Activated CD8-positive, alpha-beta memory T cell treated with anti-CD3 and anti-CD28 coated beads, Interleukin-2, amount 50 U/mL, for 4 hours (primary cell): ENCODE measurements around the gene CFAP58.

Experiments
- DNase-seq: peaks from one replicate; pipeline ENCODE4 v3.0.0-alpha.2; 2020

Gene CFAP58

GRCh38 chr10:104353325-104354048 lies at the start of gene CFAP58:
CFAP58 (plus strand) TSS chr10:104353833; CDS start chr10:104353898, 65 bp downstream.
- DNase-seq = peak; percentile 92

DNA sequence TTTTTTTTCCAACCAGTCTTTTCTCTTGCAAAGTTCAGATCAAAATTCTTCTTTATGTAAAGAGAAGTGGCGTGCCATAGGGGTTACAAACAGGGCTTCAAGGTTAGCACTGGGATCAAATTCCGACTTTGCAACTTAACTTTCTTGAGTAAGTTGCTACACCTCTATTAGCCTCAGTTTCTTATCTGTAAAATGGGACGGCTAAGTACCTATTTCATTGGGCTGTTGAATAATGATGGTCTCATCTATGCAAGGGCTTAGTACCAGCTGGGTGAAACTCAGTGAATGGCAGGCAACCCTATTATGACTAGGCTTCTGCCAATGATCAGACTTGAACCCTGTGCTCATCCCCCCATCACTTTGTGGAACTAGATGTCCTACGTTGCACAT lies 49.3 kb upstream of the CFAP58 start:
- DNase-seq = no peak

- no peak for DNase-seq
These were observed 48.7 kb upstream of the CFAP58 start for GRCh38 chr10:104304927-104305326.

GRCh38 chr10:104306897-104307296 lies 46.7 kb upstream of the CFAP58 start:
- DNase-seq = no peak

GRCh38 chr10:104307576-104308438 lies 45.8 kb upstream of the CFAP58 start:
- no peak for DNase-seq

GRCh38 chr10:104308439-104308903 lies 45.2 kb upstream of the CFAP58 start:
- no peak for DNase-seq

DNA sequence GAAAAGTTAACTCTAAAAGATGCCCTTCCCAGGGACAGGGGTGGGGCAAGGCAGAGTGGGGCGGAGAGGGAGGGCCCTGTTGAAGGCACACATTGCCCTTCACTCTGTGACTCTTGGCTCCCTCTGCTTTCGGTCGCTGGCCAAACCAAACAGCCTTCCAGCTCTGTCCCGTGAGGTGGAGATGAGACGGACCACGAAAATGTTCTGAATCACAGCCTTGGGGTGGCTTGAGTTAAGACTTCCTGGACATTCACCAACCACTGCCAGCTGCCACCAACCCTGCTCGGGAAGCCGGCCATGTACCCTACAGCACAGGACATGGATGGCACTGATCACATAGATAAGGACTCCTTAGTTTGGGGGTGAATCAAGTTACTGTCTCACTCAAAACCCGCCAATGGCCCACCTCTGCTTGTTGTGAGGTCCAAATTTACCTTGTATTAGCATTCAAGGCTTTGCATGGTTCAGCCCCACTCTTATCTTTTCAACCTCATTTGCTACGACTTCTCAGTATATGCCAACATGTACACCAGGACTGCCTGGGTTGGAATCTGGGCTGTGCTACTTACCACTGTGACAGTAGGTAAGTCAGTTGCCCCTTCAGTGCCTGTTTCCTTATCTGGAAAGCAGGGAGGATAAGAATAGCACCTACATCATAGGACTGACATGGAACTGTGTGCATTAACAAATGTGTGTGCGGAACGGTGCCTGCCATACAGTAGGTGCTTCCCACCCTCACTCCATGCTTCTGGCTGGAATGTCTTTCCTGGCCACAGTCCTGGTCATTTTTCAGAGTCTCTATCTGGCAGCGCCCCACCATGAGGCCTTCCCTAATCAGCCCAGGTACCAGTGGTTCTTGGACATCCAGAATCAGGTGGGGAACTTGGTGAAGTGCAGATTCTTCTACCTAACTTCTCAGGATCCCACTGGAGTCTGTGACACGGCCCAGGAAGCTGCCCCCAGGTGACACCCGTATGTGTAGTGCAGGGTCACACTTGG lies 43.4 kb upstream of the CFAP58 start:
- DNase-seq = no peak

GRCh38 chr10:104311184-104311720 lies 42.4 kb upstream of the CFAP58 start:
- DNase-seq = no peak

GRCh38 chr10:104314591-104315485 lies 38.8 kb upstream of the CFAP58 start:
- DNase-seq = no peak

DNA sequence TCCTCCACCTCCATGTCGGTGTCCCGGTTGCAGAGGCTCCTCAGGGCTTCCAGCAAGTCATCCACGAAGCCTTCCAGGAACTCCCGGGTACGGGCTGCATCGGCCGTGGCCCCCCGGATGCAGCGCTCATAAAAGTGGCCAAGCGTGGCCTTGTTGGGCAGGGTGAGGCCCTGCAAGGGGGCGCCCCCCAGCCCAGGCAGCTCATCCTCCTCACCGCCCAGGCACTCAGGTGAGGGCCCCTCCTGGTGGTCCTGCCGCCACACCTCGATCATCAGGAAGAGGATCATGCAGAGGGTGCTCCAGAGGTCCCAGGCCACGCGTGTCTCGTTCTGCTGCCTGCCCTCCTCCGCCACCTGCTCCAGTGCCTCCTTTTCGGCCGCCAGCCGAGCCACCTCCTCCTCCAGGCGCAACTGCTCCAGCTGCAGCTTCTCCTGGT lies 38.1 kb upstream of the CFAP58 start:
- no peak for DNase-seq

DNA sequence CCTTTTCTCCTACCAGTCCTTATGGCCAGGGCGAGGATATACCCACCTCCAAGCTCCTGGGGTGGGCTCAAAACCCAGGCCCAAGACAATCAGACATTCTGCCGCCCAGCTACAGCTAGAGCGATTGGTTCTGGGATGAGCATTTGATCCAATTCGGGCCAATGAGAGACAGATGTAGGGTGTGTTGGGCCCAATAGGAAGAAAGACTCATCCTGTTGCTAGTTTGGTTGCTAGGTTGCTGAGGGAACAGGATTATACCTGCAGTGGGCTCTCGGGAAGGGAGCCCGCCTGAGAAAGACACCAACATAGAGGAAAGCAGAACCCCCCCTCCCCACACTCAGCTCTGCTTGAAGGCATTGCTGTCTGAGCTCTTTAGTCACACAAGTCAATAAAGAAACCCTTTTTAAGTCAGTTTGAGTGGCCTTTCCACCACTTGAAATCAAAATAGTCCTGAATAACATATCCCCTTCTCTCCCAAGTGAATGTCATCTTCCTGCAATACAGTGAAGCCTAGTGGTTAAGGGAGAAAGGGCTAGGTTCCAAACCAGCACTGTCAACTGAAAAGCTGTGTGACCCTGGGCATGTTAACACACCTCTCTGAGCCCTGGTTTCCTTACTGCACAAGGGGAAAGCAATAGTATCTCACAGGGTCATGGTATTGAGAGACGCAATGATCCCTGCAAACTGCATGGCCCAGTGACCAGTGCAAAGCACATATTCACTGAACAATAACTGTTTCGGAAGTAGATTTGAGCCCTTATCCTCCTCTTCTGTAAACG lies 37.1 kb upstream of the CFAP58 start:
- no peak for DNase-seq

- no peak for DNase-seq
These were observed 36.3 kb upstream of the CFAP58 start for GRCh38 chr10:104317269-104317710.

DNA sequence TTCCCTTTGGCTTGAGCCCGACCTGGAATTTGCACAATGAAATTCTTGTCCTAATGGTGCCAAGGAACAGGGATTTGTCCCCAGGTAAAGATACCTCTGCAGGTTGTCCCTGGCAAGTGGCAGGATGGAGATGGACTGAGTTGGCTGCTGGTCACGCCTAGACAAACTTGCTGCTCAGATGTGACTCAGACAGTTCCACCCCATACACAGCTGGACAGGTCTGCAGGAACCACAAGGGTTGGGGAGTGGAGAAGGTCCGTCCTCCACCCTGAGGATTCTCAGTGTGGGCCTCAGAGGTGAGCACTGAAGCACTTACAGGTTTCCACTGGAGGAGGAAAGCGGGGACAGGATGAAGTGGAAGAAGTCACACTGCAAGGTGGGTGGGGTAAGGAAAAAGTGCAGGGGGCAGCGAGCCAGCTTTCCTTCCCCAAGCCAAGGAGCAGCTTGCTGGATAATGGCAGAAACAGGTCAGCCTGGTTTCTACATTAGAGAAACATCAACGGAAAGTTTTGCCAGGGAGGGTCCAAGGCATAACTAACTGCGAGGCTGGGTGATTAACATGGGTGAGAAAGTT lies 35.8 kb upstream of the CFAP58 start:
- no peak for DNase-seq

DNA sequence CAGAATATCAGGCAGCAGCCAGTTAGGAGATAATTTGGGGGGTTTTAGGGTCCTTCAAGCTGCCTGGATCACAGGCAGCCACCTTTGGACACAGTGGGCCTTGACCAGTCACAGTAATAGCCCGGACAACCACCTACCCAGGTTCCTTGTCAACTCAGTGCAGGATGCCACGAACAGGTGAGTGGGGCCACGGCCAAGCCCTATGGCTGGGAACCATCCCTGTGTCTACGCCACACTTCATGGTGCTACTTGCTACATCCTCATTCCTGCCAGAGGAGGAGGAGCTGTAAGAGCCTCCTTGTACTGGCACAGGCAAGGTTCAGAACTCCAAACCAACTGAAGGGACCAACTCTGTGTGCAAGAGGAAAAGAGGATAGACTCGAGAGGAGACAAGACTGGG lies 35.3 kb upstream of the CFAP58 start:
- DNase-seq = no peak

GRCh38 chr10:104318810-104319741 lies 34.6 kb upstream of the CFAP58 start:
- DNase-seq = no peak

- no peak for DNase-seq
These were observed 32.4 kb upstream of the CFAP58 start for GRCh38 chr10:104321226-104321625.

- DNase-seq = no peak
These were observed 31.8 kb upstream of the CFAP58 start for GRCh38 chr10:104321725-104322415.

DNA sequence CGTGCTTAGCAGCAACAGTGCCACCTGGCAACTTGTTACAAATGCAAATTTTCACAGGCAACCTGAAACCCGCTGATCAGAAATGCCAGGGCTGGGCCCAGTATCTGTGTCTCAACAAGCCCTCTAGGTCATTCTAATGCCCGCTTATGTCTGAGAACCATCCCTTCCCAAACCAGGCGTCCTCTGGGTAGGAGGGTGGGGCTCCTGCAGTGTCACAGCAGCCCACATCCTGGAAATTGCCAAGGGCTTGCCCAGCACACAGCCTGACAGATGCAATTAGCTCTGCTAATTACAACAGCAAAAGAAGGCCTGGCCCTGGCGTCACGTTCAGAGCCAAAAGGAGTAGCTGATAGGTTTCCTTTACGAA lies 31.2 kb upstream of the CFAP58 start:
- DNase-seq = no peak
